RKO (cell line): ENCODE measurements around the gene SPTAN1.
A peak's percentile ranks its signal among the peaks of the same experiment; 100 is the strongest.
"Not testable (repeated sequence)": the region's sequence is repeated elsewhere in the genome, so short reads cannot be mapped to it uniquely, and the experiment has no call there.

ENCODE experiments used
- DNase-seq: peaks from one replicate; pipeline ENCODE4 v3.0.0-alpha.2; 2016; ENCODE audit warnings: low spot score

The SPTAN1 gene

GRCh38 chr9:128553728-128554127 lies 1.3 kb downstream of the SPTAN1 start:
- peak; percentile 92 for DNase-seq

- DNase-seq: peak; percentile 92
Observed at GRCh38 chr9:128554155-128554862, 1.9 kb downstream of the SPTAN1 start.

- DNase-seq: peak; percentile 68
Observed at GRCh38 chr9:128555180-128555721, 2.9 kb downstream of the SPTAN1 start.

DNA sequence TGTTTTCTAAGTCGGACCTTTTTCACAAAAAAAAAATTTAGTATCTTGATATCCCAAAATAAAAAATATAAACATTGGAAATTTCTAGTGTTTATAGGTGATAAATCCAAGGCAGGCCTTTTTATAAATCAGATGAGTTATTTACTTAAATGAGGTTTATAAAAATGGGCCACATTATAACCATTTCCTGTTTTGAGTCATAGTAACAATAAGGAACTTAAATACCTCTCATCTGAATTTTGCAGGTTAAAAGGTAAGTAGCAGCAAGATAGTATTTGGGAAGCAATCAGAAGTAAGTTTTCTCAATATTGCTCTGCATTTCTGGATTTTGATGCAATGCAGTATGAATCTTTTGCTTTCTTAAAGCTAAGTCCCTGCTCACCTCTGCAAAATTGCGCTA lies 3.9 kb downstream of the SPTAN1 start:
- no peak for DNase-seq

DNA sequence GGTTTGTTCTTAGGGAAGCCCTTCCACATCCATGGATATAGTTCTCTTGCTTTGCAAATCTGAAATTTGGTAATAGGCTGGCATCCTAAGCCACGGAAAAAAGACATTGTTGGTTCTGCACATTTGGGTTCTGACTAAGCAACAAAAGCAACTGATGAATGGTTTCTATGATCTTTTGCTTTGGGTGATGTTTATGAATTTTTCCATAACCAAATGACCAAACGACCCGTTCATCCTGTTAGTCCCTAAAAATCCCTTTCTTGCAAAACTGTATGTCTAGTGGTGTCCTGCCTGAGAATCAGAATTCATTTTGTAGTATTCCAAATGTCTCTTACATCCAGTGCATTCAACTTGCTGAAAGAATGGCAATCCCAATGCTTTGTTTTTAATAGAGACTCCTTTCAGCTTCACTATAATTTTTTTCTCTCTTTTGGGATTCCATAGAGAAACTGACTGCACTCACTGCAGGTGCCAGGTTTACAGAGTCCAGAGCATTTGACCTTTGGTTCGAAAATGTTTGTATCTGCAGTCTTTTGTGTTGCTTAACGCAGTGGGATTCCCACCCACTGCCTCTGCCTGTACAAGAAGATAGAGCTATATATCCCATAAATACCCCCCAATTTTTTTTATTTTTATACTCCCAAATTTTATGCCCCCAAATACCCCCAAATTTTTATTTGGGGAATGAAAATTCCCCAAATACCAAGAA lies 4.7 kb downstream of the SPTAN1 start:
- DNase-seq: no peak

DNA sequence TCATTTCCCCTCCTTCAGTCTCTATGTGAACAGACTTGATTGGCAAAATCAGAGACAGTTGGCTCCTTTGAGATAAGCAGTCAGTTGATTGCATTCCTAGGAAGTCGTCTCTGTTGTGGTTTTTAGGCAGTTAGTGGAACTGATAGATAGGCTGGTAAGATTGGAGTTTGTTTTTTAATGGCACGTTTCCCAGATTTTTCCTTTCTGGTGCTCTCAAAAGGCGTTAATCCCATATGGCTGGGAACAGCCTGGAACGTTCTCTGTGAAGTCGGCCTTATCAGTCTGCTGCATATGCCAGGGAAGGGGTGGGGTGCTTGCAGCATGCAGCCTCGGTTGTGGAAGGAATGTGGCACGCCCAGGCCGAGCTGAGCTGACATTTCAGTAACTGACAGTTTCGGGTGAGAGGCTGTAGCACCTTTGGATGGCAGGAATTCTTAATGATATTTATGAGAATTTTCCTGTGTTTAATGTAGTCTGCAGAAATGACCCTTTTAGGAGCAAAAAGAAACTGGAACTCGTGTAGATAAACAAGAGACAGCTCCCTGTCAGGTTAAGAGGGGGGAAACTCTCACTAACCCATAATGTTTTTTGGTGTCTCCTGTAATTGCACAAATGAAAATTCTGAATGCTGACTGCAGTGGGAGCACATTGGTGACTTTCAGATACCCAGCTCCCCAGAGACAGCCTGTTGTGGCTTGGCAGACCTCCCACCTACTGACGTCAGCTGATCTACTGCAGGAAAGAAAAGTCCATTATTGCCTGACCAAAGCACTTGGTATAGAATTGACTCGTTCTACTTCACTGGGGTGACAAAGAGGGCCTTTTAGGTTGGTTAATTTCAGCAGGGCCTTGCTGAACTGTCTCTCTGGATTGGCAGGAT lies 6.3 kb downstream of the SPTAN1 start:
- DNase-seq: peak; percentile 50

DNA sequence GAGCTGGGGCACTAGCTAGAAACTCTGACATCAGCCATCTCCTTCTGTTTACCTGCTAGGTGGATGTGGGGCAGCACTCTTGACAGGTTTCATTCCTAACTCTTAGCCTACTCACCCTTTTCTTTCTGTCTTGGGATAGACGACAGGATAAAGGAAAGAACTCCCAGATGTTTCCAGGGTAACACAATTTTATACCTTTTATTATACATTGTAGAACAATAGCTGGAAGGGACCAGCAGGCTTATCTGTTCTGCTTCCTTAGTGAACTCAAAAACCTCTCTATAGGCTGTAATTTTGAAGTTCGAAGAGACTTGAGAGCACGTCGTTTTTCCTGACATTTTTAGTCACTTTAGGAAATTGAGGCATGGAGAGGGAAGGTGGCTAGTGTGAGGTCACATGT lies 13.2 kb downstream of the SPTAN1 start:
- no peak for DNase-seq

GRCh38 chr9:128568470-128569078 lies 16.2 kb downstream of the SPTAN1 start:
- peak; percentile 65 for DNase-seq

DNA sequence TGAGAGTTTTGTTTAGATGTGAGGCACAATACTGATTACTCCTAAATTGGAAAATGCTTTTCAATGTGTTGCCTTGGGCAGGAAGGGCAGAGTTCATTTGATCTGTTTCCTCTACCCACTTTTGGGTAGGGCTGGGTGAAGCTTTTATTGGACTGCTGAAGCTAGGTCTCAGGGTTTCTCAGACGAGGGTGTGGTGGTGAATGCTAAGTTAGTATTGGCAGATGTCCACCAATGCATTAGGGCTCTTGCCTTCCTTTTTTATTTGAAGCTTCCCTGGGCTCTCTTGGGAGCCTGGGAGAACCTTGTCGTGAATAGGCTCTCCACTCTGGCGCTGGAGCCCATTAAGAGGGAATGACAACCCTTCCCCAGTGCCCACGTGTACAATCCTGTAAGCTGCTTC lies 23.1 kb downstream of the SPTAN1 start:
- no peak for DNase-seq

DNA sequence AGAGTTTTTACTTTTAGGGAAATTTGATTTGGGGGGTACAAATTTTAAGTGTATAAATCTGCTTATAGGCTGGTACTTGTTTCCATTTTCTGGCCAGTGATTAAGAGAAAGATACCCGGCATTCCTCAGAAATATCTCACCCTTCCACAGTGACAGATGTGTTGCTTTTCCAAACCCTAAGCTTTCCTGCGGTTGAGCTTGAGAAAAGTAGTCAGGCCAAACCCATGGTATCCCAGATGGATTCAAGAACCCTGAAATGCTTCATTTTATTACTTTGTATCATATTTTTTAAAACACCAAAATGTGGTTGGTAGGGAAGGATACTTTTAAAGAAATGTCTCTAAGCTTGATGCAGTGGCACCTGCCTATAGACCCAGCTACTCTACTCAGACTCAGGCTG lies 23.5 kb downstream of the SPTAN1 start:
- DNase-seq: no peak

- DNase-seq: no peak
Observed at GRCh38 chr9:128577206-128577605, 24.8 kb downstream of the SPTAN1 start.

- DNase-seq: no peak
Observed at GRCh38 chr9:128579194-128579593, 26.8 kb downstream of the SPTAN1 start.

GRCh38 chr9:128580731-128581130 lies 28.3 kb downstream of the SPTAN1 start:
- no peak for DNase-seq

DNA sequence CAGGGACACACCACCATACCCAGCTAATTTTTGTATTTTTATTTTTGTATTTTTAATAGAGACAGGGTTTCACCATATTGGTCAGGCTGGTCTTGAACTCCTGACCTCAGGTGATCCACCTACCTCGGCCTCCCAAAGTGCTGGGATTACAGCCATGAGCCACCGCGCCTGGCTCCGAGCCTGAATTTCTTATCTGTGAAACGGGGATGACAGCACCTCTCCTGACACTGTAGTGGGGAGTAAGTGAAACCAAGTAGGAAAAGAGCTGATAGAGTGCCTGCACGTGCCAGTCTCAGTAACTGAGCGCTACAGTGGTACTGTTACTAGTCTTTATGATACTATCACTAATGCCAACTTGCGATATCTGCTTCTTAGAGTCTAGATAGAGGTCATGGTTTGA lies 32.8 kb downstream of the SPTAN1 start:
- not testable (repeated sequence) for DNase-seq

- not testable (repeated sequence) for DNase-seq
Observed at GRCh38 chr9:128586934-128587333, 34.5 kb downstream of the SPTAN1 start.

DNA sequence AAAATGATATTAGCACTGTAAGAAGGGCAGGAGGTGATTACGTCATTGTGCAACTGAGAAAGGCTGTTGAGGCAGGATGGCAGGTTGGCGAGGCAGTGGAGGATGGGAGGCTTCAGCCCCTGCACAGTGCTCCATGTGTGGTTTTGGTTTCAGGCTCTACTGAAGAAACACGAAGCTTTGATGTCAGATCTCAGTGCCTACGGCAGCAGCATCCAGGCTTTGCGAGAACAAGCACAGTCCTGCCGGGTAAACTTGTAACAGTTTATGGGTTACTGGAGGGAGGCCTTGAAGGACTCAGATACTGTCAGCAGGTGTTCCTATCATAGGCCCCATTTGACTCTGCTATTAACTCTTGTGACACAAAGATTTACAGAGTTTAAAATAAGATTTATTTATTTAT lies 35.1 kb downstream of the SPTAN1 start:
- no peak for DNase-seq

DNA sequence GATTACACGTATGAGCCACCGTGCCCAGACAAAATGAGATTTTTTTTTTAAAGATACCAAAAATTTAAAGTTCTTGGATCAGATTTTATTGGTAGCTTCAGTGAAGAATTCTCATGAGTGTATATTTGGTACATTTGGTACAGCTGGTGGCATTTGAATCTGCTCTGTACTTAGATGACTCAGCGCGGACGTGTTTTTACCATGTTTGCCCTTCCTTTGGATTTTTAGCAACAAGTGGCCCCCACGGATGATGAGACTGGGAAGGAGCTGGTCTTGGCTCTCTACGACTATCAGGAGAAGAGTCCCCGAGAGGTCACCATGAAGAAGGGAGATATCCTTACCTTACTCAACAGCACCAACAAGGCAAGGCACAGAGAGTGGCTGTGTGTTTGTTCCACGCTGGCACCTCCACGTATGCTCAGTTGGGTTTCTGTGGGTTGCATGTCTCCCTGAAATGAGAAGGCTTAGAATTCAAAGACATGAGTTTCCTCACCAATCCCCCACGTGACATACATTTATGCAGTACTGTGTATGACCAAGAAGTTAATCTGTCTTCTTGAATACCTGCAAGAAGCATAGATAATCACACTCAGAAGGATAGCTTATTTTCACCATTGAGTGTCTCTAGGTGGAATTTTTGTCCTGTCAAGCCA lies 36.3 kb downstream of the SPTAN1 start:
- no peak for DNase-seq

DNA sequence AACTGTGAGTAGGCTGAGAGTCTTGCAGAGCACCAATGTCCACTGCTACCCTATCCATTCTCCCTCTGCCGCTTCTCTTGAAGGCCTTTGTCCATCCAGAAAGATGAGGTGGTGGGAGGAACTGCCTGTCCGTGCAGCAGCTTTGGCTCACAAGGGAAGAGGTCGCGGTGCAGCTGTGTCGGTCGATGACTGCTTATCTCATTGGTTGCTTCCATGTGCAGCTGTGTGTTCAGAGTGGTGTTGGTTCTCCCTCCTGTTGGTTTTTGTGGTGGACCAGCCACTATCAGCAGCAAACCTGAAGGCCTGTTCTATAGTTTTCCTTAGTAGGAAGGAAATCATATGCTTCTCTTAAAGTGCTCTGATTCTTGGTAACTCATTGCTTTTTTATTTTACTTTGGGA lies 40.7 kb downstream of the SPTAN1 start:
- no peak for DNase-seq

DNA sequence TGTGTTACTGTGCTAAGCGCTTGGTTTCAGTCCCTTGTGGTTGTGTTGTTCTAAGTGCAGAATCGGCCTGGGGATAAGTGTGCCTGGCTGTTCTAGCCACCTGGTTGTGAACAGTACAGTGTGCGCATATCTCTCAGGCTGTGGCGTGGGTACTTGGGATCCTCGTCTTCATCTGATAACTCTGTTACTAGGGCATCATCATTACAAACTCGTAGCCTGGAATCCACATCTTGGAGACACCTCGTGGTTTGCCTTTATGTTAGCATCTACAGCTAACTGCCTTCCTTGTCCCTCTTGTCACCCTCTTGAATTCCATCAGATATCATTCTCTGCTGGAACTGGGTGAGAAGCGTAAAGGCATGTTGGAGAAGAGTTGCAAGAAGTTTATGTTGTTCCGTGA lies 41.5 kb downstream of the SPTAN1 start:
- no peak for DNase-seq

- no peak for DNase-seq
Observed at GRCh38 chr9:128595471-128595870, 43.1 kb downstream of the SPTAN1 start.

GRCh38 chr9:128600099-128600498 lies 47.7 kb downstream of the SPTAN1 start:
- DNase-seq: no peak

GRCh38 chr9:128603697-128604096 lies 51.3 kb downstream of the SPTAN1 start:
- DNase-seq: no peak
